Measurements from ENCODE around the gene CACHD1.
"Not testable (repeated sequence)": the region's sequence is repeated elsewhere in the genome, so short reads cannot be mapped to it uniquely, and the experiment has no call there.

CACHD1 gene

GRCh38 chr1:64598100-64598571 is 128.2 kb downstream of the CACHD1 start:
- FAIRE-seq: no peak

GRCh38 chr1:64599242-64599641 is 129.3 kb downstream of the CACHD1 start:
- FAIRE-seq: no peak

- FAIRE-seq: no peak
Observed at GRCh38 chr1:64601207-64601606, 131.3 kb downstream of the CACHD1 start.

GRCh38 chr1:64608005-64608650 is 138.2 kb downstream of the CACHD1 start:
- FAIRE-seq: no peak

GRCh38 chr1:64608651-64609048 is 138.7 kb downstream of the CACHD1 start:
- no peak for FAIRE-seq

- not testable (repeated sequence) for FAIRE-seq
Observed at GRCh38 chr1:64610950-64611349, 141.0 kb downstream of the CACHD1 start.

GRCh38 chr1:64616039-64616438 is 146.1 kb downstream of the CACHD1 start:
- FAIRE-seq: no peak

GRCh38 chr1:64623750-64624191 is 153.8 kb downstream of the CACHD1 start:
- no peak for FAIRE-seq

- no peak for FAIRE-seq
Observed at GRCh38 chr1:64624218-64624713, 154.3 kb downstream of the CACHD1 start.

- no peak for FAIRE-seq
Observed at GRCh38 chr1:64624808-64625207, 154.9 kb downstream of the CACHD1 start.

- FAIRE-seq: no peak
Observed at GRCh38 chr1:64630611-64631010, 160.7 kb downstream of the CACHD1 start.

GRCh38 chr1:64631346-64632034 is 161.6 kb downstream of the CACHD1 start:
- no peak for FAIRE-seq

GRCh38 chr1:64632936-64633335 is 163.0 kb downstream of the CACHD1 start:
- FAIRE-seq: no peak

GRCh38 chr1:64645735-64646134 is 175.8 kb downstream of the CACHD1 start:
- FAIRE-seq: no peak

- no peak for FAIRE-seq
Observed at GRCh38 chr1:64650411-64650810, 180.5 kb downstream of the CACHD1 start.

- no peak for FAIRE-seq
Observed at GRCh38 chr1:64651841-64652240, 181.9 kb downstream of the CACHD1 start.

- no peak for FAIRE-seq
Observed at GRCh38 chr1:64653466-64653865, 183.5 kb downstream of the CACHD1 start.

GRCh38 chr1:64654519-64655341 is 184.8 kb downstream of the CACHD1 start:
- FAIRE-seq: no peak

- no peak for FAIRE-seq
Observed at GRCh38 chr1:64655861-64656260, 185.9 kb downstream of the CACHD1 start.

GRCh38 chr1:64659478-64660138 is 189.7 kb downstream of the CACHD1 start:
- no peak for FAIRE-seq

- no peak for FAIRE-seq
Observed at GRCh38 chr1:64663668-64664067, 193.7 kb downstream of the CACHD1 start.

- no peak for FAIRE-seq
Observed at GRCh38 chr1:64664299-64664698, 194.4 kb downstream of the CACHD1 start.
